ENCODE results near the gene TTC21B. TPM values are rescaled to one million over a fixed set of nuclear protein-coding genes. Genes with fewer than 3 reads are reported as not detected.

The TTC21B gene
- total RNA-seq, 1 donor: 22.4 TPM

GRCh38 chr2:165835363-165835762 is 118.2 kb downstream of the TTC21B start:
- DNase-seq (ENCODE audit: low read depth): no peak
- no peak for TF ChIP-seq CTCF (IDR thresholded peaks at IDR 0.05; ENCODE audit: insufficient read depth, low read length)
- H3K4me3 ChIP-seq (ENCODE audit: low read depth, low read length): no peak overlapping the region

- peak; percentile 58 for DNase-seq (ENCODE audit: low read depth)
- no peak for TF ChIP-seq CTCF (IDR thresholded peaks at IDR 0.05; ENCODE audit: insufficient read depth, low read length)
- no peak overlapping the region for H3K4me3 ChIP-seq (ENCODE audit: low read depth, low read length)
These were observed 120.4 kb downstream of the TTC21B start for GRCh38 chr2:165833156-165833555.

- H3K4me3 ChIP-seq (ENCODE audit: low read depth, low read length): no peak overlapping the region
- DNase-seq (ENCODE audit: low read depth): no peak
- no peak for TF ChIP-seq CTCF (IDR thresholded peaks at IDR 0.05; ENCODE audit: insufficient read depth, low read length)
These were observed 125.7 kb downstream of the TTC21B start for GRCh38 chr2:165827921-165828276.

- TF ChIP-seq CTCF (IDR thresholded peaks at IDR 0.05; ENCODE audit: insufficient read depth, low read length): no peak
- H3K4me3 ChIP-seq (ENCODE audit: low read depth, low read length): no peak overlapping the region
- DNase-seq (ENCODE audit: low read depth): no peak
These were observed 126.3 kb downstream of the TTC21B start for GRCh38 chr2:165827016-165827920.

- DNase-seq (ENCODE audit: low read depth): peak; percentile 34
- no peak for TF ChIP-seq CTCF (IDR thresholded peaks at IDR 0.05; ENCODE audit: insufficient read depth, low read length)
- no peak overlapping the region for H3K4me3 ChIP-seq (ENCODE audit: low read depth, low read length)
These were observed 128.5 kb downstream of the TTC21B start for GRCh38 chr2:165825041-165825440.

Other genes with a start within 250 kb of the TTC21B start
- 0.49 and 3.1 TPM in 2 replicates for gene GALNT3, start 159.5 kb downstream of the TTC21B start, total RNA-seq (ENCODE audit: low replicate concordance)
- 0.09 and 0.16 TPM in 2 replicates for gene SCN1A, start 174.2 kb upstream of the TTC21B start, total RNA-seq (ENCODE audit: low replicate concordance)